Occipital lobe (tissue), 2 donors: ENCODE results near the gene PARP11. TPM values are rescaled to one million over a fixed set of nuclear protein-coding genes. Genes with fewer than 3 reads are reported as not detected.

Experiments used
- DNase-seq: peaks from one replicate; lab custom pipeline; 2025; lab: John Stamatoyannopoulos, UW
- total RNA-seq: library from RNA; depleted of rRNA; stranded (reverse); fragments of >200 nt; gene quantifications from one replicate; pipeline ENCODE4 v1.2.3, GENCODE V29; 2014

PARP11 gene, protein sequence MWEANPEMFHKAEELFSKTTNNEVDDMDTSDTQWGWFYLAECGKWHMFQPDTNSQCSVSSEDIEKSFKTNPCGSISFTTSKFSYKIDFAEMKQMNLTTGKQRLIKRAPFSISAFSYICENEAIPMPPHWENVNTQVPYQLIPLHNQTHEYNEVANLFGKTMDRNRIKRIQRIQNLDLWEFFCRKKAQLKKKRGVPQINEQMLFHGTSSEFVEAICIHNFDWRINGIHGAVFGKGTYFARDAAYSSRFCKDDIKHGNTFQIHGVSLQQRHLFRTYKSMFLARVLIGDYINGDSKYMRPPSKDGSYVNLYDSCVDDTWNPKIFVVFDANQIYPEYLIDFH
- 17.5 TPM for total RNA-seq

DNA sequence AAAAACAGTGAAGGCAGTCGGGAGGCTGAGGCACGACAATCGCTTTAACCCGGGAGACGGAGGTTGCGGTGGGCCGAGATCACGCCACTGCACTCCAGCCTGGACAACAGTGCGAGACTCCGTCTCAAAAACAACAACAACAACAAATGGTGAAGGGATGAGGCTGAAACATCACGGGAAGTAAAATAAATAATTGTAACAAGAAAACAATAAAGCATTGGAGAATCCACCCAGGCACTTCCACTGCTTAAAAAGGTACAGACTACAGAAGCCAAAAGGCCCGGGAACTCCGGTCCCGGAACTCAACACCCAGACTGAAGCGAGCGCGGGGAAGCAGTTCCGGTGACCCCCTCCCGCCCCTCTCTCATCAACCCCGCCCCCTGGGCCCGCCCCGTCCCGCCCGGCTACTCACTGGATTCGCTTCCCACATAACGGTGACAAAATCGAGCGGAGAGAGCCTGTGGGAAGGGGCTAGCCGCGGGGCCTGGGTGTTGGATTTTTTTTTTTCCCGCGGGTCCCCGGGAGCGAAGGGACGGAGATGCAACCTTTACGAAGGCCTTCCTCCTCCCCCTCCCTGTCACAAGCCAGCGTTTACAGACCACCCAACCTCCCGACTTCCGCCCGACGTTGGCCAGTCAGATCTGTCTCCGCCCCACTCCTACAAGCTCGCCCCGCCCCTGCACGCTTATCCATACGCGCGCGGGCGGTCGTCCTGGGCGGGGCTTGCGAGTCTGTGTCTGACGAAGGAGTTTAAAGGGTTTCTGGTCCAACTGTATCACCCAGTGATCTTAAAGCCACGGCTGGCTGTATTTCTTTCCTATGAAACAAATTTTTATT, at the start of gene PARP11:
Gene PARP11 (minus strand): TSS at position 600 of the 837 bp plus-strand sequence. CDS start 170 bp downstream, at position 430.
- peak; percentile 96 for DNase-seq

DNA sequence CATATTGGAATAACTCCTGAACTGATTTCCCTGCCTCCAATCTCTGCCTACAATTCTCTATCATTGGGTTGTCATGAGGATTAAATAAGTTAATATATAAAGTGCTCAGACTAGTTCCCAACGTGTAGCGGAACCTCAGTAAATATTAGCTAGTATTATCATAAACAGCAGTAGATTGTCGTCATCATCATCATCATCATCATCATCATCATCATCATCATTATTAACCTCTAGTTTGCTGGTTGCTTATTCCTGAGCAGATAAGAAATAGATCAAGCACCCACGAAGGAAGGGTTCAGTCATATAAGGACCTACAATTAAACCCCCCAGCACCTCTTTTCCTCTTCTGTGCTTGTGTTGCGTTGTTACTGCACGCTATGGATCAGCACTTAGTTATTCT, 48.8 kb upstream of the PARP11 start:
- no peak for DNase-seq

DNA sequence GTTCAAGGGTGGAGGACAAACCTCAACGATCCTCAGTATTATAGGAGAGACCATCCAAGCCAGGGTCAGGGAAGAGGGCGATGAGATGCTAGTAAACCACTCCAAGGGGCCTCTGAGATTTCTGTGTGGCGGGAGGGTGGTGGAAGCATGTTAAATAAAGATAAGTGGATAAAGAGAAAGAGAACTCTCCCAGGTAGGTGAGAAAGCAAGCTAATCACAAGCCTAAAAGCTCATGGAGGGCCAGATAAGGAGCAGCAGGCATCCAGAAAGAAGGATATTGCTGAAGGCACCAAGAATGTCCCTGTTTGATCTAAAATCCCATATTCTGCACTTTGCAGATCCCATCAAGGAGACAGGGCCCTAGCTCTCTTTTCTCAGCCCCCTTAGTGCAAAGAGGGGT, 48.3 kb upstream of the PARP11 start:
- no peak for DNase-seq

DNA sequence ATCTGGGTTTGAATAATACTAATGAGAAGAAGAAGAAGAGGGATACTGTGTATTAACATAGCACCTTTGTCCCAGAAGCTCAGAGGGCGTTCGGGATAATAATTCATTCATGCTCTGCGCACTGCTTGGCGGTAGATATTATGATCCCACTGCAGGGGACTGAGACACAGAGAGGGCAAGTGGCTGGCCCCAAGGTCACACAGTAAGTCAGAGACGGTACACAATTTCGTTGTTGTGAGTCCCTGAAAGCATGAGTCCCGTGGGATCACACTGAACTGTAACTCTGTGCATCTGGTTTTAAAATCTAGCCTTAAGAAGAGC, 47.9 kb upstream of the PARP11 start:
- no peak for DNase-seq

DNA sequence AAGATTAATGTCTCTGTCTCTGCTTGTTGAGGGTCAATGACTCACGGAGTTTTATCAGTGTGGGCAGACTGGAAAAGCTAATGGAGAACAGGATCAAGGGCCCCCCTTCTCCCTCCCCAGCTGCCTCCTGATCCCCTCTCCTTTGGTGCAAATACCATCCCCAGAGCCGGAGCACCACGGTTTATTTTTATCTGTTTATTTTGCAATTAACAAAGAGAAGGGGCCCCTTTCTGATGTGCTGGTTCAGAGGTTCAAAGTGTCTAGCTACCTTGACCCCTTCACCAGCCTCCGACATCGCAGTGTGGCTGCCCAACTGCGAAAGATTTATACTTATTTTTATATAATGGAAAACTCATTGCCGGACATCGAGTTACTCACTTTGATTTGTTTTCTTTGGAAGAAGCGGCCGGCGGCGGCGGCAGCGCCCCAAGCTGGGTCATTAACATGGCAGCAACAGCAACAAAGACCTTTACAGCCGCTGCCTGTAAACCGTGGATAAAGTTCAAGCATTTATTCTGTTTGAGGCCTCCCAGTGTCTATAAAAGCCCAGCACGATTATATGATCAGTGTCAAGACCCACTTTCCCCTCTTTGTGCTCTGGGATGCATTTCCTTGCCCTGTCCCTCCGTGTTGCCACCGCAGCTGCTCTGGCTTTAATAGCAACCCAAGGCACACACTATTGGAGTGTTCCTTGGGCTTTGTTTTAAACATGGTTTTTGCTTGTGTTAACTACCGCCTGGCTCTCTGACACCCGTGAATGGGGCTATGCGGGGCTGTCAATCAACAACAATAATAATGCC, 47.4 kb upstream of the PARP11 start:
- DNase-seq, result no peak

DNA sequence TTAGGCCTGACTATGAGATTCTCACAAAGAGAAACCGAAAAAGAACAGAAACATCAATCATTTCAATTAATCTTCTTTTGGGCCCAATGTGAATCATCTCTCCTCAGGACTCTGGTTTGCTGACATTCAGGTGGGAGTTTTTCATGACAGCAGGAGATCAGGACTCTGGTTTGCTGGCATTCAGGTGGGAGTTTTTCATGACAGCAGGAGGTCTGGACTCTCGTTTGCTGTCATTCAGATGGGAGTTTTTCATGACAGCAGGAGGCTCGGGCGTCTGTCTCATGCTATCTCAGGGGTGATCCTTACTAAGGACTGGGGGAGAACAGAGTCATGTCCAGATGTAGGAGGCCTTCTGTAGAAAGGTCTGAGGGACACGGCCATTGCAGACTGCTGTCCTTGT, 40.1 kb upstream of the PARP11 start:
- DNase-seq, result no peak

DNA sequence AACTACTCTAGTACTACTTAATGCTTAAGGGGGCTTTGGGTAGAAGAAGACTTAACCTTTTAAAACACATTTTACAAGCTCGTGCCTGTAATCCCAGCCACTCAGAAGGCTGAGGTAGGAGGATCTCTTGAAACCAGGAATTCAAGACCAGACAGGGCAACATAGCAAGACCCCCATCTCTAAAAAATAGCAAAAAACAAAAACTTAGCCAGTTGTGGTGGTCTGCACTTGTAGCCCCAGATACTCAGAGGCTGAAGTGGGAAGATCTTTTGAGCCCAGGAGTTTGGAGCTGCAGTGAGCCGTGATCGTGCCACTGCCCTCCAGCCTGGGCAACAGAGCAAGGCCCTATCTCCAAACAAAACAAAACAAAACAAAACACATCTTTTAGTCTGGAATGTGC, 39.7 kb upstream of the PARP11 start:
- DNase-seq, result no peak

DNA sequence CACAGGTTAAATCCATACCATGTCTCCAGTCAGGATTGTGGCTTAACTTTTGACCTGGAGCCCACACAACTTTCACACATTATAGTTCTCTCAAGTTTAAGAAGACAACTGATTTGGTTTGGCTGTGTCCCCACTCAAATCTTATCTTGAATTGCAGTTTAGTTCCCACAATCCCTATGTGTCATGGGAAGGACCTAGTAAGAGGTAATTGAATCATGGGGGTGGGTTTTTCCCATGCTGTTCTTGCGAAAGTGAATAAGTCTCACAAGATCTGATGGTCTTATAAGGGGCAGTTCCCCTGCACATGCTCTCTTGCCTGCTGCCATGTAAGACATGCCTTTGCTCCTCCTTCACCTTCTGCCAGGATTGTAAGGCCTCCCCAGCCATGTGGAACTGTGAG, 38.2 kb upstream of the PARP11 start:
- no peak for DNase-seq

DNA sequence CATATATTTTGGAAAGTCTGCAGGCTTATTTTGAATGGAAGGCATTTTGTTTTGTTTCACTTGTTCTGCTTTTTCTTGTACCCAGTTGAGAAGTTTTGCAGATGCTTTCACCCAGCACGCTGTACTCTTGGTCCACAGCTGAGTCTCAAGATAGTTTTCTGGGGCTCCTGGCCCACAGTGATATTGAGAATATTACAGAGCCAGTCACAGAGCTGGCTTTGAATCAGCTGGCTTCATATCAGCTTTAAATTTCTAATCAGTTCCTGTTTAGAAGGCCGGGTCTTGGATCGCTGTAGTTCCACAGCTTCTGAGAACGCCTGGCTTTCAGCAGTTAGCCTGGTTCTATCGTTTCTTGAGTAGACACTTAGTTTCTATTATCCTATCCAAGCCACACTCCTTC, 32.5 kb upstream of the PARP11 start:
- DNase-seq, result no peak

DNA sequence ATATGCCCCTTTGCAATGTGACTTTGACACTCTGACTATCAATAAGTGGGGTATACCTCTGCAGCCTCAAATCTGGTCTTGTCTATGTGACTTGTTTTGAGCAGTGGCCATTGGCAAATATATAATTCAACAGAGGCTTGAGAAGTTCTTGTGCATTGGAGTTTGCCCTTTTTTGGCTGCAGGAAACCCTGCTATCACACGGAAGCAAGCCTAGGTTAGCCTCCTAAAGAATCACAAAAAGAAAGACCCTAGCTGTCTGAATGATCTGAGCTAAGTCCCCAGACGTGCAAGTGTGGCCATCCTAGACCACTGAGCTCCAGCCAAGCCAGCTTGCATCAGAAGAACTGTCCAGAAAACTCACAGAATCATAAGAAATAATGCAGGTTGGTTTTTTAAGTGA, 31.8 kb upstream of the PARP11 start:
- no peak for DNase-seq

DNA sequence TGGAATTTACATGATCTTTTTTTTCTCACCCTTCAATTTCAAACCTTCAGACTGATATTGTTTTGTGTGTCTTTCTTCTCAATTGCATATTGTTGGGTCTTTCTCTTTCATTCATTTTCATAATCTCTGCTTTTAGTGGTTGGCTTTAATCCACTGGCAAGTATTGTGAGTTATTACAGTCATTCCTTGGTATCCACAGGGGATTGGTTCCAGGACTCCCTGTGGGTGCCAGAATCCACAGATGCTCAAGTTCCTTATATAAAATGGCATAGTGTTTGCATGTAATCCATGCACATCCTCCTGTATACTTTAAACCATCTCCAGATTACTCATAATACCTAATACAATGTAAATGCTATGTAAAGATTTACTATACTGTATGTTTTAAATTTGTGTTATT, 29.7 kb upstream of the PARP11 start:
- no peak for DNase-seq

DNA sequence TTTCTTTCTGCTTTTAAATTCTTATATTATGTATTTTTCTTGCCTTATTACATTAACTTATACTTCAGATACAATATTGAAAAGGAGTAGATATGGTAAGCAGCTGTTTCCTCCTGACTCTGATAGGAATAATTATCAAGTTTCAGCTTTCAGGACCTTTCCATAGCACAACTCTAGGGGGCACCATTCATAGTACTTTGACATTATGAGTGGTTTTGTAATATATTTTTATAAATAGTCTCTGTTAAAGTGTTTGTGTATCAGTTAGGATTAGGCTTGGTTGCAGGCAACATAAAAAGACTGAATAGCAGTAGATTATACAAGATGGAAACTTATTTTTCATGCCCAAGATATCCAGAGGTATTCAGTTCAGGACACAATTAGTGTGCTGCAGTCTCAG, 27.9 kb upstream of the PARP11 start:
- DNase-seq, result no peak

DNA sequence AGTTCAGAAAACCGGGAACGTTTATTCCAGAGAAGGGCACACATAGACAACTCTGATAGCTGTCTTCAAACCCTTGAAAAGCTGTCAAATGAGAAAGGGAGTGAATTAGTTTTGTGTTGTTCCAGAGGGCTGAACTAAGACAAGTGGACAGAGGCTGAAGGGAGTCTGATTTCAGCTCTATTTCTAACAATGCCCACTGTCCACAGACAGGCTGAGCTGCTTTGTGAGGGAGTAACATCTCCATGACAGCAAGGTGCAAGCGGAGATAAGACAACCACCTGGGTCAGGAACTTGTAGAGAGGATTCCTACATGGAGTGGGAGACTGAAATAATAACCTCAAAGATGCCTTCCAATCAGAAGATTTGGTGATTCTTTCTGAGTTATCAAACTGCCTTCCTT, 25.6 kb upstream of the PARP11 start:
- DNase-seq, result no peak

DNA sequence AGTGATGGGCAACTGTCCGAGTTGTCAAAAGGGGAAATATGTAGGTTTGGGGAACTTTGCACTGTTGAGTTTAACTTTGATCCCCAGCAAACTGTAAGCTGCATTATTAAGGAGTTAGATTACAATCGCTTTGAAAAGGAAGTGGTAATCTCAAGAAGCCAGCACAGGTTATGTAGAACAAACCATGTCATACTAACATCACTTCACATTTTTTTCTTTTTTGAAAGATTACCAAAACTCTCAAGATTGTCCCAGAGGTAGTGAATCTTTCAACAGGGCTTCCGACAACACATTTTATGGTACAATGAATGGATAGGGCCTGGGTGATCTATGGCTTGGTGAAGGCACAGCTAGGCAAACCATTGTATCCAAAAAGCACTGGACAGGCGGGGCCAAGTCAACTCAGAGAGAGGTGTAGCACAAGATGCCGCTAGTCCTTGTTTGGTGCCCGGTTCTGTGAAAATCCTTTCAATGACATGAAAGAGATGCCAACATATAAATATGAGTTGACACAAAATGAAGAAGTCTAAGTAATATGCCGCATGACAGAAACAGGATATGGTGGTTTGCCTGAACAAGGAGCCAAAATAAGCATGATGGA, 24.3 kb upstream of the PARP11 start:
- DNase-seq, result no peak

DNA sequence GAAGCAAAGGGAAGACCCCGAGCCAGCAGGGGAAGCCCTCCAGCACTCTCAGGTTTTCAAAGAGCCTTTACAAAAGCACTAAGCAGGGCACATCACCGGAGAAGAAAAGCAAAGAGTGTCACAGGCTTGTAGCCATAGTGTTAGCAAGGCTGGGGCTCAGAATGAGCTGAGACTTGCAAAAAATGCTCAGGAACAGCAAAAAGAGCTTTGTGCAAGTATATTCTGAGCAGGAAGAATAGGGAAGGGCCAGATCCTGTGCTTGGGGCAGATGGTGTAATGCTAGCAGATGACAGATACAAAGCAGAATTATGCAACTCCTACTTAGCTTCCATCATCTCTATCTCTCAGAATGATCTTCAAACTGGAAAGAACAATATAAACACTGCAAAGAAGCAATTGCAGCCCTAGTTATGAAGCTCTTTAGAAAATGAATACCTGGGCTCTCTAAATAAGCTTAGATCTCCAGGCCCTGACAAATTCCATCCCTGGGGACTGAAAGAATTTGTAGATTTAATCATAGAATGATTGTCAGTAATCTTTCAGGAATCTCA, 23.7 kb upstream of the PARP11 start:
- no peak for DNase-seq

DNA sequence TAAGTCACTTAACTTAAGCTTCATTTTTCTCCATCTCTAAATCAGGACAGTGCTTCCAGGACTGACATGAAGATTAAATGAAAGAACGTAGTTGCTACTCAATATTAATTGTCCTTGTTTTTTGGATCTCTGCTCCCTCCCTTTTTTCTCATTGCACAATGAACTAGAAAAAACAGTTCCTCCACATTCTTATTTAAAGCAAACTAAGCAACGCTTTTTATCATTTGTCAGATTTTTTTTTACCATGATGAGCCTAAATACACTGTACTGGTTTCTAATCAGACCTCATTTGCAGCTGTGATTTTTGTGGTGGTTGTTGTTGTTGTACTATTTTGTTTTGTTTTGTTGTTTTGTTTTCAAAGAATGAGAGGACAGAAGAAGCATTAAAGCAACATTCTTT, 23.2 kb upstream of the PARP11 start:
- DNase-seq, result no peak

DNA sequence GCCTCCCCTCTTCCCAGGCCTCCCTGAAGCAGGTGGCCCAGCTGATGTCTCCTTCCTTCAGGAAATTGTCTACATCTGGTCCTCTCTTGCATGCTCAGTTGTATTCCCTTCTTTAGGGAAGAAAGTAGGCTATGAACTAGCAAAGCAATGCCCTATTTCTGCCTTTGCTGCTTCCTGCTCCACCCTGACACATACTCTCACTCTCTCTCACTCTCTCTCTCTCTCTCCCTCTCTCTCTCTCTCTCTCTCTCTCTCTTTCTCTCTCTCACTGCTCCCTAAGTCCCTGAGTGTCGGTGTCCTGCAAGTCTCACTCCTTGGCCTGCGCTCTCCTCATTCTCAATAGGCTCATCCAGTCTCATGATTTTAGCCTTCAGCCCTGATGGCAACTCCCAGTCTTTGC, 19.4 kb upstream of the PARP11 start:
- DNase-seq, result no peak

DNA sequence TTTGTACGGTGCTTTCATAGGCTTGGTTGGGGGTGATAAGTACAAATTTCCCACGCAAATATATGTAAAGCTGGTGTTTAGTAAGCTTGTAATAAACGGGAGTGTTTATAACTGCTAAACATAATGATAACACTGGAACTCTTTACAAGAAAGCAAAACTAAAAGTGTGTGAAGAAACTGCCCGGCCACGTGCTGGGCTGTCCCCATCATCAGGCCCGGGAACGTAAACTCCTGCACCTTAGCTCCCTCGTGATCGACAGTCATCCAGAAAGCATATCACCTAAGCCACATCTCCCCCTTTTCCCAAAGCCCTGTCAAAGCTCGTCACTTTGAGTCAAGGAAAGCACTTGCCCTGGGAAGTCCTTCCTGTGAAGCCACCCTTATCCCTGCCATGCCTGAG, 18.0 kb upstream of the PARP11 start:
- DNase-seq, result no peak

DNA sequence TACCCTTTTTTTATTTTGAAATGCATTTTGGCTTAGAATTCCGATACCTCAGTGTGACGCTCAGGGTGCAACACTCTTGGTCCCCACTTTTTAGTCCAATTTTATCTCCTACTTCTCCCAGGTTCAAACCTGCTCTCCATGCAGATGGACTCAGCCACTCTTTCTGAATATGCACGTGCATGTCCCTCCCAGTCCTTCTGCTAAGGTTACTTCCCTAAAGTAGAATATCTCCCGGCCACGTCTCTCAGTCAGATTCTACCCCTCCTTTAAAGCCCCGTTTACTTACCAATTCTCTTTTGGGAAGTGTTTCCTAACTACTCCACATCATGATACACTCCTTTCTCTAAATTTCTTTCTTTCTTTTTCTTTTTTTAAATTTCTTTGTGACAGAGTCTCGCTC, 15.5 kb upstream of the PARP11 start:
- no peak for DNase-seq

DNA sequence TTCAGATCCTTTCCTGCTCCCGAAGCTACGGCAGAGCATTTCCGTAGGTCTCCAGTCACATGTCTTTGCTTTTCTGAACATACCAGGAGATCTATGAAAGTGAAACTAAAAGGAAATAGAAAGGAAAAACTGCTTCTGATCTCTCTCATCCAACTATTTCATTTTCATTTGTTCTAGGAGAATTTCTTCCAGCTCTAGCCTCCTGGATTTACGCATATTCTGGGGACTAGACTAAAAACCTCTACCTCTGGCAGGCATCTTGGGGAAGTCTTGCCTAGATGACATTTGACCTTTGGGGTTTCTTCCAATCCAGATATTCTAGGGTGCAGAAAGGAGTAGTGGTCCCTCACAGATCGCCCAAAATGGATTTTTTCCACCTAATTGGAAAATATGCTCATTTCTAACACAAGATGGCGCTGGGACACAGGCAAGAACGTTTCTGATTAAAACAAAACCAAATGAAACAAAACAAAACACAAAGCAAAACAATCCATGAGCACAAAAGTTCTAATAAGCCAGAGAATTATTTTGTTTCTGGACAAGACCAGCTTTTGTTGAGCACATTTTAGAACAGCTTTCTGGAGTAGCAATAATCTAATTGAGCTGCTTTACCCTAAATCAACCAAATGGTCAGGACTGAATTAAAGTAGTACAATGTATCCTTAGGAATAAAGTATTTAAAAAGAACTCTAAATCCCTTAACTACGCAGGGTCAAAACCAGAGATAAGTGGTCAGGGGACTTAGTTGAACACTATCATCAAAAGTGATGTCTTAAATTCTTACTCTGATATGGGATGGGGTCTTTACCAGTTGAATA, 12.3 kb upstream of the PARP11 start:
- DNase-seq, result no peak

DNA sequence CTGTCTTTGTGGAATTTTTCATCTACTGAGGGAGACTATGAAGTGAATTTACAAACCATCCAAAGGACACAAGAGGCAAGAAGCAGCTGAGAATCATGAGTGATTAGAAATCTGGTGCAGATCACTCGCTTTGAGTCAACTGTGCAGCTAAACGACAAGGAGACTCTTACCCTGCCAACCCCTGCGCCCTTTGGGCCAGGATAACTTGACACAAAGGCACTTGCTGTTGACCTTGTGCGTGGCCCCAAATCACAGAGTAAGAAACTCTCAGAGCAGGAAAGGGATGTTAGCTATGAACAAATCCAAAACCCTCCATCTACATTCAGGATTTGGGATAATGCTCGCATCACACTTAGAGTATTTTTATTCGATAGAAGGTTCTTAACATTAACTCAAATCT, 11.5 kb upstream of the PARP11 start:
- DNase-seq, result no peak
